ENCODE results near the gene YBEY. TPM values are rescaled to one million over a fixed set of nuclear protein-coding genes. Genes with fewer than 3 reads are reported as not detected.

Gene YBEY
- total RNA-seq, 2 experiments from 2014 or later, result 18.3 to 23.5 TPM

GRCh38 chr21:46287541-46287940 is 1.4 kb downstream of the YBEY start:
- ChIA-PET CTCF (ENCODE audit: unreplicated experiment) (no interaction called here), POLR2A (no interaction called here)
- Histone ChIP-seq H3K4me1 (ENCODE audit: insufficient read depth, low read length, poor library complexity, severe bottlenecking) (peaks cover 50% of the 10 kb centered on the region), H3K27ac (ENCODE audit: low read depth, low read length, poor library complexity, severe bottlenecking) (no peak overlapping the region), H3K9me3 (ENCODE audit: low read length) (no peaks in the 10 kb centered on the region), H3K79me2 (ENCODE audit: insufficient read depth, low read depth, low read length) (peaks cover 42% of the 10 kb centered on the region), H2AFZ (ENCODE audit: low read length) (no peak overlapping the region), H3K36me3 (ENCODE audit: insufficient read depth, low read length) (peaks cover 36% of the 10 kb centered on the region), H3K4me3 (ENCODE audit: low read depth, low read length, poor library complexity, severe bottlenecking) (peak overlapping the region; percentile 78), H3K4me2 (ENCODE audit: low read length) (peak overlapping the region; percentile 86), H3K9me2 (ENCODE audit: insufficient read depth, low read length) (no peaks in the 10 kb centered on the region), H4K20me1 (ENCODE audit: insufficient read depth, low read length) (peaks cover 25% of the 10 kb centered on the region; the same call in 1 of the 2 replicates)
- intact Hi-C loops (cut with micrococcal nuclease; ENCODE audit: unreplicated experiment), result loop anchor here (5.0 kb wide), 1 partner anchor 60 kb away; the partner anchor contains the start of gene LSS
- no TSS peak for BruUV-seq (replicated peaks)
- TF ChIP-seq CTCF (conservative IDR thresholded peaks at IDR 0.05; ENCODE audit: low read length) (no peak), EZH2phosphoT487 (IDR thresholded peaks at IDR 0.05; ENCODE audit: borderline replicate concordance, low read depth, low read length) (no peak)
- DNase-seq (ENCODE audit: low spot score), result no peak

GRCh38 chr21:46289655-46290179 is 3.6 kb downstream of the YBEY start:
- POLR2A ChIA-PET, result no interaction called here

More at GRCh38 chr21:46289655-46290179, 3.6 kb downstream of the YBEY start:
- no peaks in the 10 kb centered on the region for H3K9me2 ChIP-seq (ENCODE audit: insufficient read depth, low read length)
- no peak for DNase-seq (ENCODE audit: low spot score)
- CTCF ChIA-PET (ENCODE audit: unreplicated experiment), result interaction anchor here (0.6 kb wide), 1 partner anchor 48 kb away, joined by 4 read pairs; no protein-coding TSS in a partner anchor
- intact Hi-C loops (cut with micrococcal nuclease; ENCODE audit: unreplicated experiment), result loop anchor here (5.0 kb wide), 1 partner anchor 62 kb away; the partner anchor contains the start of gene LSS
- H3K36me3 ChIP-seq (ENCODE audit: insufficient read depth, low read length), result peaks cover 20% of the 10 kb centered on the region
- TF ChIP-seq EZH2phosphoT487 (IDR thresholded peaks at IDR 0.05; ENCODE audit: borderline replicate concordance, low read depth, low read length), result no peak
- TF ChIP-seq CTCF (conservative IDR thresholded peaks at IDR 0.05; ENCODE audit: low read length), result no peak
- H3K4me3 ChIP-seq (ENCODE audit: low read depth, low read length, poor library complexity, severe bottlenecking), result peak overlapping the region; percentile 2
- peaks cover 8% of the 10 kb centered on the region; the same call in 1 of the 2 replicates for H4K20me1 ChIP-seq (ENCODE audit: insufficient read depth, low read length)
- peak overlapping the region; percentile 37; the same call in 1 of the 2 replicates for H3K4me2 ChIP-seq (ENCODE audit: low read length)
- H2AFZ ChIP-seq (ENCODE audit: low read length), result no peak overlapping the region
- no peaks in the 10 kb centered on the region for H3K9me3 ChIP-seq (ENCODE audit: low read length)
- H3K79me2 ChIP-seq (ENCODE audit: insufficient read depth, low read depth, low read length), result peaks cover 20% of the 10 kb centered on the region
- no peak overlapping the region for H3K27ac ChIP-seq (ENCODE audit: low read depth, low read length, poor library complexity, severe bottlenecking)
- BruUV-seq (replicated peaks), result no TSS peak
- H3K4me1 ChIP-seq (ENCODE audit: insufficient read depth, low read length, poor library complexity, severe bottlenecking), result peaks cover 30% of the 10 kb centered on the region
